Ramos (cell line): ENCODE data around the gene FAM209A.
"Not testable (repeated sequence)": the region's sequence is repeated elsewhere in the genome, so short reads cannot be mapped to it uniquely, and the experiment has no call there.

ENCODE experiments used
- in situ Hi-C: fragments of 300-500 bp; cut with MboI; formaldehyde crosslinking; loops from one replicate; pipeline ENCODE4 v1.14.3; 2022; ENCODE audit warnings: low sequenced_read_pairs; ENCODE audit not compliant: unreplicated experiment

The FAM209A gene, protein sequence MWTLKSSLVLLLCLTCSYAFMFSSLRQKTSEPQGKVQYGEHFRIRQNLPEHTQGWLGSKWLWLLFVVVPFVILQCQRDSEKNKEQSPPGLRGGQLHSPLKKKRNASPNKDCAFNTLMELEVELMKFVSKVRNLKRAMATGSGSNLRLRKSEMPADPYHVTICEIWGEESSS

DNA sequence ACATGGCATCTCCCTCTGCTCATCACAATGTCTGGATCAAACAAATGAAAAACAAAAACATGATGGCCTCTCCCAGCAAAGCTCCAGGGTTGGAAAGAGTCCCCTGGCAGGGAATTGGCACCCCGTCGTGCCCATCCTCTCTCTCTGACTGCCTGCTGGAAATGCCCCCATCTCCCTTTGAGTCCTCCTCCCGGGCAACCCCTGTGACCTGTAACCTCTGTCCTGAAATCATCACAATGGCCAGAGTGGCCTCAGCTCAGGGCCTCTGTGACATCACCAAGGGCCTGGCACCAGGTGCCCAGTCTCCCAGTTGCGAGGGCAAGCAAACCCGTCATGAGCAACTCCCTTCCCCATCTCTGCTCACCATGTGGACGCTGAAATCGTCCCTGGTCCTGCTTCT lies at the start of gene FAM209A:
Gene FAM209A (plus strand): TSS at position 301 of the 400 bp plus-strand sequence. CDS start 65 bp downstream, at position 366.
- in situ Hi-C loops: not testable (repeated sequence)

DNA sequence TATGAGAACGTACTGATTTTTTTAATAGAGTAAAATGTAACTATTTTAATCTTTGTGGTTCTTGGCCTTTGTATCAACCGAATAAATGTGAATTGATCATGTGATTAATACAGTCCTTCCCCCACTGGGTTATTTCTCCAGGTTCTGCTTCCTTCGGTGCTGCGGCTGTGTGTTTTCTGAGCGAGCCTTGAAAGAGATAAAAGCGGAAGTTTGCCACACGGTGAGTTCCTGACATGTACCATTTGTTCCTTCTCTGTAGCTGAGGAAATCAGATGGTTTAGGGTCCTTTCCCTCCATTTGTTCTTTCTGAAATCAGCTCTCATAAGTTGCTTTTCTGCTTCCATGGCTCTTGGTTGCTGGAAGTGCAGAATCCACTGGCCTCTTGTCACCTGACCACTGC lies 40.6 kb upstream of the FAM209A start:
- in situ Hi-C loops: no loop called here

DNA sequence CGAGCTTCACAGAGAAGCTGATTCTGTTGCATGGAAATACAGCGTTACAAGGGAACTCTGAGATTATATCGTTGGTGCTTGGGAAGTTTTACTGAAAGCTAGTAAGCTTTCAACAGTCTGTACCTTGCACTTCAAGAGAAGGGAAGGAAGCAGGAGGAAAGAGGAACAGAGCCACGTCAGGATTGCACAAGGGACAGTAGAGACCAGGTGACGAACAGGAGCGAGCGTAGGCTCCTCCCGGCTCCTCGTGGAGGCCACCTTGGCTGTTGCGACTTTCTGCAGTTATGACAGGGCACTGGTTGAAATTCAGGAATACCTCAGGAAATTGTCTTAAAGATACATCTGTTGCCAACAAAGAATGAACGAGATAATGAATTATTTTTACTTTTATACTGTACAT lies 37.3 kb upstream of the FAM209A start:
- in situ Hi-C loops: no loop called here

DNA sequence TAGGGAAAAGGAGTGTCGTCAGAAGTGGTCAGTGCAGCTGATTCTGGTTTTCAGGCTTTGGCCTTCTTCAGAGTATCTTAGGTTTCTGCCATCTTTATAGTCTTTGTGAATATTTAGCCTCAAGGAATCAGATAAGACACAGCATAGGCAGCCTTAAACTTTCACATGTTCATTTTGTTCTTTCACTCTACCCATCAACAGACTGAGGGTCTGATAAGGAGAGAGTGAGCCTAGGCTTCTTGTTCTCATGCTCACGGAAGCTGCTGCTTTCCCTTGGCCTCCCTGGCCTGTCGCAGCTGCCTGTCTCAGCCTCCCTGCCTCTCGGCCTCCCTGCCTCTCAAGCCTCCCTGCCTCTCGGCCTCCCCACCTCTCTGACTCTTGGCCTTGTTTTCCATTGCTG lies 36.0 kb upstream of the FAM209A start:
- in situ Hi-C loops: no loop called here

DNA sequence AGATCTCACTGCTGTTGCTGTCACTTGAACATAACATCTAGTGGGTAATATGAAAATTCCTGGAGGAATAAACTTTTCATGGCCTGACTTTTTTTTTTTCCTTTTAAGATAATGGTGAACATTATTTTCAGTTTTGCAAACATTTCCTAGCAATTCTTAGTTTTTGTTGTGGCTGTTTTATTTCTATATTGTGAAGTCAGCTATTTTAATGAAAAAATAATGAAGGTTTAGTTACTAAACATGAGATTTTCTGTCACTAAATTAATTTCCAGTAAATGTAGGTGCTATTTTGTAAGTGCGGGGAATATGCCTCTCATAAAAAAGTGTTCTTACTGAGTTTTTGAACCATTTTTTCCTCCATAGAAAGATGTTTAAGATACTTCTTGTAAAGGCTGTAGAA lies 23.4 kb upstream of the FAM209A start:
- in situ Hi-C loops: no loop called here

DNA sequence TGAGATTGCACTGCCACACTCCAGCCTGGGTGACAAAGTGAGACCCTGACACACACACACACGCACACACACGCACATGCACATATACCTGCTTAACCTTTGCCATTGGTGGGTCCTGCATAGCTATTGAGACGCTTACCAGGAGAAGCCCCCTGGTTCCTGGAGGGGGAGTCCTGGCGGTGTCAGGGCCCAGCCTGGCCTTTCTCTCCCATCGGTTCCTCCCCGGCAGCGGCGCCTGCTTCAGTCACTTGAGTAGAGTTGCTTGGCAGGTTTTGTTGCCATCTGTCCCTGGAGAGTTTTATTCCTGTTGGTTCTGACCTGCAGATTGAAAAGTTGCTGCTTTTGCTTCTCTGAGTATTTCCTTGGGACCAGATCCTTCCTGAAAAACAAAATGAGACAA lies 20.6 kb upstream of the FAM209A start:
- in situ Hi-C loops: no loop called here

DNA sequence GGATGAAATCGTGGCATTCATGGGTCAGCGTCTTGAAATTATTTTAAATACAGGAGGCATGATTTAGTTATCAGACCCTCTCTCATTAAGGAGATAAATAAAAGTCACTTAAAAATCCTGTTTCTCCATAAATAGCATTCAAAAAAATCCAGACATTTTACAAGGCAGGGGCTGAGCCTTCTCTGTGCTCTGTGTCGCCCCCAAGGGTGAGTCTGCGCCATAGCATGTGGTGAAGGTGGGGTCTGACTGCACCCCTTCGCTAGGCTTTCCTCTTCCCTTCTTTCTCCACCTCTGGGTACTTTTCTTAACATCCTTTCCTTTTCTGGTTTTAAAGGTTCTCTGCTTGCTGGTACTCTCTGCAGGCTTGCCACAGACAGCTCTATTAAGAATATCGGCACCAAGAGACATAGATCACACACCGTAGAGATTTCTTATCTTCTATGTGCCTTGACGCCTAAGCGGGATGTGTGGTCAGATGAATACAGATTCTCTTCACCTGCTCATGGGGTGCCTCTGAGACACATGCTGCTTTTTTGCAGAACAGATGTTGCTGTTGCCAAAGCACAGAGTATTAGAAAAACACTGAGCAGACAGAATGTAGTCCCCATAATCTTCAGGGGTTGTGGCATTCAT lies 20.1 kb upstream of the FAM209A start:
- in situ Hi-C loops: no loop called here

DNA sequence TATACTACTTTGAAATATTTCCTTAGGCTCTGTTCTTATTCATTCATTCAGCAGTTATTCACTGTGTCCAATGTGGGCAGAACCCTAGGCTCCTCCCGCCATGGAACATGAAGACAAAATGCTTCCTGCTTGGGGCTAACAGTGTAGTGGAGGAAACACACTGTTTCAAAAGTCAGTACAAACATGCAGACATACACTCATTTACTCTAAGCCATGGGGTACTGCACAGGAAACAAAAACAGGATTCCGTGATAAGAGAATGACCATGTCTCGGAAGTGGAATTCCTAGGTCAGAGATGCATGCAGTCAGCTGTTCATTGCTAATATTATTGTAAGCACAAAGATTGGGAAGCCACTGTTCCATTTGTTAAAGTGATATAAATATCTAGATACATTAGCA lies 18.4 kb upstream of the FAM209A start:
- in situ Hi-C loops: no loop called here

DNA sequence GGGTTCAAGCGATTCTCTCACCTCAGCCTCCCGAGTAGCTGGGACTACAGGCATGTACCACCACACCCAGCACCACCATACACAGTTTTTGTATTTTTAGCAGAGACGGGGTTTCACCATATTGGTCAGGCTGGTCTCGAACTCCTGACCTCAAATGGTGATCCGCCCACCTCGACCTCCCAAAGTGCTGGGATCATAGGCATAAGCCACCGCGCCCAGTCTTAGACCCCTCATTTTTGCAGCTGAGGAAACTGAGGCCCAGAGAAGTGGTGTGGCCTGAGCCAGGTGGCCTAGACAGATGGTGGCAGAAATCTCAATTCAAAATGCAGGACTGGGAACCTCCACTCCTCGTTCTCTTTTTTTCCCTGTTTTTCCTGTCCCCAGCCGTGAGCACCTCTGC lies 12.6 kb upstream of the FAM209A start:
- in situ Hi-C loops: no loop called here

DNA sequence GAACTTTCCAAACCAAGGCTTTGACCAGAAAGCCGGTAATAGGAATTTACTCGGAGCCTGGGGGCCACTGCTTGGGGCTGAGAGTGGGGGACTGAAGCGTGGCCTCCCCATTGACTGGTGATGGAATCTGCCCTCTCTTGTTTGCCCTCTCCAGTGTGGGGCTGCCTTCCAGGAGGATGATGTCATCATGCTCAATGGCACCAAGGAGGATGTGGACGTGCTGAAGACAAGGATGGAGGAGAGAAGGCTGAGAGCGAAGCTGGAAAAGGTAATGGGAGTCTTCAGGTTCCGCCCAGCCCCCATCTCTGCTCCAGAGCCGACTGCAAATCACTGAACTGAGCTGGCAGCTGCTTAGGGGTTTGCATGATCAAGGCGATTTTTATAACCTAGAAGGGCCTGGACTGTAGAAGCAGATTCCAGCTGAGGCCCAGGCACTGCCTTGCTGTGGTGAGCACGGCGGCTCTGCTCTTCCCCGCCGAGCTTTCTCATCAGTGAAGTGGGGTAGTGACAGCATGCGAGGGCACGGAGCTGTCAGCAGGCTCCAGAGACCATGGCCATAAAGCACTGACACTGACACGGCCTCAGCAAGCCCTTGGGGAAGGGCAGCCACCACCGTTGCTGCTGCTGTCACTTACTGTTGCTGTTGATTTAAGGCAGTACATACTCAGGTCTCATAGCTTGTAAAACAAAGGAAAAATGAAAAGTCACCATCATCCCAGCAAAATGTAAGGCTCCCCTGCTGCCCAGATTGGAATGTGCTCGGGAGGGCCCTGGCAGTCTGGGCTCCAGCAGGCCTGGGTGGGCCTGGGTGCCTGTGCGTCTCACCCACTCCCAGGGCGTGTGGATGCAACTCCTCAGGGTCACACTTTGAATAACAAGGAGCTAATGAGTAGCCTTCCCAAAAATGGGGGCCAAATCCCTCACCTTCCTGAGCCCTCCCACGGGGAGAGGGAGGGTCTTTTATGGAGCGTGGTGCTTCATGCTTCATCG lies 11.1 kb upstream of the FAM209A start:
- in situ Hi-C loops: no loop called here

DNA sequence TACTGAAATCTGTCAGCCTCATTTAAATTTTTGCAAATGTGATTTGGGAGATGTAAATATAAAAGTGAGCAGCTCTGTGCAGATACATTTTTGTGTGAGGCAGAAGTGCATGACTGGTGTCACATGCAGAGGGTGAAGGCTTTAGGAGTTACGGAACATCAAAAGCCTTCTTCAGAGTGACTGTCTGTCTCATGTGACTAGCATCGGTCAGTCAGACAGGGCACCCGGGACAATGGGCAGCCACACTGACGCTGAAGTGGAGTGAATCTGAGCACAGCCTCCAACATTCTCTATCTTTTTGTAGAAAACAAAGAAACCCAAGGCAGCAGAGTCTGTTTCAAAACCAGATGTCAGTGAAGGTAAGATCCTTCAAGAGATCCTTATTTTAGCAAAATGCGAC lies 7.9 kb upstream of the FAM209A start:
- in situ Hi-C loops: no loop called here

DNA sequence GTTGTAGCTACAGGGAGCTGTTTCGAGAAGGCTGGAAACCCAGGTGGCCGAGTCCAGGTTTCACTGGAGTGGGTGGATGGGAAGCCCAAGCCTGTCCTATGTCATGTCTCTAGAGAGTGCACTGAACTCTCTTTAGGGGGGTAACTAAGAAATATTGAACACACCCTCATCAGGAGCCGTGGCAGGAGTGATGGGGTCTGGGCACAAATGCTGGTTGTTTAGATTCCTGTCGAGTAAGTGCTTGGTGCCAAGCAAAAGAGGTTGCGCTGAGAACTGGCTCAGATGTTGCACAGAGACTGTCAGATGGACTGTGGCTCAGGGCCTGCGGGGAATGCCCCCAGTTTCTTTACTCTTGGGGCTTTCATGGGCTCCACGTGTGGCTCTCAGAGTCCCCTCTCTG lies 7.3 kb upstream of the FAM209A start:
- in situ Hi-C loops: no loop called here

DNA sequence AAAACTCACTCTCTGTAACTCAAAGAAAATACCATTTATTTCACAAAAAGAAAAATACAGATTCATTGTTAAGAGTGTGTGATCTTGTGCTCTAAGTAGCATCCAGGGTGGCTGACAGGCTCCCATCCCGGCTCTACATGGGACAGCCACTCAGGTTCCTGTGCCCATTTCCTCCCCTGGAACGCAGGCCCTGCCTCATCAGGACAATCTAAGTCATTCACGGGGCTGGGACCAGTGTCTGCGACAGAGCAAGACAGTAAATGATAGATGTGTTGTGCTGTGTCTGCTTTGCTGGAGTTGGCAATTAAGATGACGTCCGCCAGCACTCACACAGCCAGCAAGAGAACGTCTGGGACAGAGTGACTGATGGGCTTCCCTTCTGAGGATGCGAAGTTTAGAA lies 6.9 kb upstream of the FAM209A start:
- in situ Hi-C loops: no loop called here

DNA sequence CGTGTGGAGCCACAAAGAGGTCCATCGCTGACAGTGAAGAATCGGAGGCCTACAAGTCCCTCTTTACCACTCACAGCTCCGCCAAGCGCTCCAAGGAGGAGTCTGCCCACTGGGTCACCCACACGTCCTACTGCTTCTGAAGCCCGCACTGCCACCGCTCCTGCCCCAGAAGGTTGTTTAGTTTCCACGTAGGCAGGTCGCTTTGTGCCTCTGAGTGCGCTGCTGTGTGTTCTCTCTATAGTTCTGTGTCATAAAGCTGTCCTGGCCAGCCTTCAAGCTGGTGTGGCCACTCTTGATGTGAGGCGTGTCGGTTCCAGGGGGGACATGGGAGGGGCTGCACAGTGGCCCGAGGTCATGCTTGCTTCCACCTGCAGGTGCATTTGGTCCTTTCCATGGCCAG lies 6.4 kb upstream of the FAM209A start:
- in situ Hi-C loops: no loop called here

DNA sequence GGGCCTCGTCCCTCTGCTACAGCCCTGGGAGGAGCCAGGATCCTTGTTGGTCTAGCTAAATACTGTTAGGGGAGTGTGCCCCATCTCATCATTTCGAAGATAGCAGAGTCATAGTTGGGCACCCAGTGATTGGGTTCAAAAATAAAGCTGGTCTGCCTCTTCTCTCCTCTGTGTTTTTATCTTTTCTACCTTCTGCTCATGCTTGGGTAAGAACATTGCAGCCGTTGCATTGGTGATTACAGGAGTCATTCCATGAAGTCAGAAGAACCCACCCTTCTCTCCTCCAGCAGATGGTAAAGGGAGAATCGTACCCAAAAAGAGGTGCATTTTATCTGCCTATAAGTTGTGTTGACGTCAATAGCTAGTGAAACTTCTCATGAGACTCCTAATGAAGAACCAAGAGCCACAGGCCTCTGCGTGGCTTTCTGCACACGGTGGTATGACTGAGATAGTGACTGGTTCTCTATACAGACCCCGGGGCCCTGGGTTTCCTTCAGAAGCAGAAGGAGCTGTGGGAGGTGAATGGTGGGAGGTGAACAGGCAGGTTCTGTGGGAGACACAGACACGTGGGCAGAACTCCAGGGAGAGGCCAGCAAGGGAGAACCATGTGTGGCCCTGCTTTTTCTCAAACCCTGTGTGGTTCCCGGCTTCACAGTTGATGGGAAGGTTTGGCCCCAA lies 5.7 kb upstream of the FAM209A start:
- in situ Hi-C loops: no loop called here

DNA sequence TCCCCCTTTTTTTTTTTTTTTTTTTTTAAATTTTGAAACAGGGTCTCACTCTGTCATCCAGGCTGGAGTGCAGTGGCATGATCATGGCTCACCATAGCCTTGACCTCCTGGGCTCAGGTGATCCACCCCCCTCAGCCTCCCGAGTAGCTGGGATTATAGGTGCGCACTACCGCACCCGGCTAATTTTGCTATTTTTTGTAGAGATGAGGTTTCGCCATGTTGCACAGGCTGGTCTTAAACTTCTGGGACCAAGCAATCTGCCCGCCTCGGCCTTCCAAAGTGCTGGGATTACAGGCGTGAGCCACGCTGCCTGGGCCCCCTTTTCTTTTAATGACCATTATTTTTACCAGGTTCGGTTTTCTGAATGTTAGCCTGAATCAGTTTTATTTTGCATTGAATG lies 5.0 kb upstream of the FAM209A start:
- in situ Hi-C loops: no loop called here

DNA sequence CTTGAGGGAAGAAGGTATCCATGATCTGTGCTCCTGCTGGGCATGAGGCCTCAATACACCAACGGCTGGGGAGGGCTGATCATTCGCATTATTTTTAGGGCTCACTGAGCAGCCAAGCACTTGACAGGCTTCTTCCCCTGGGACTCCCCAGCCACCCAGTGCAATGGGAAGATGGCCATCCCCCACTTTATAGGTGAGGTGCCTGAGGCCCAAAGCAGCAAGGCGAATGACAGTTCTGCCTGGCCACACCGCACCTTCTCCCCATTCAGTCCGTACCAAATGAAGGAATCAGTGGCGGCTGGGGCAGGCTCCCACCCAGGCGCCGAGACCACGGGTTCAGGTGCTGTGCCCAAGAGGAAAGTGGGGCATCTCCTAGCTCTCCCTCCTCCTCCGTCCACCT lies 4.4 kb upstream of the FAM209A start:
- in situ Hi-C loops: no loop called here

DNA sequence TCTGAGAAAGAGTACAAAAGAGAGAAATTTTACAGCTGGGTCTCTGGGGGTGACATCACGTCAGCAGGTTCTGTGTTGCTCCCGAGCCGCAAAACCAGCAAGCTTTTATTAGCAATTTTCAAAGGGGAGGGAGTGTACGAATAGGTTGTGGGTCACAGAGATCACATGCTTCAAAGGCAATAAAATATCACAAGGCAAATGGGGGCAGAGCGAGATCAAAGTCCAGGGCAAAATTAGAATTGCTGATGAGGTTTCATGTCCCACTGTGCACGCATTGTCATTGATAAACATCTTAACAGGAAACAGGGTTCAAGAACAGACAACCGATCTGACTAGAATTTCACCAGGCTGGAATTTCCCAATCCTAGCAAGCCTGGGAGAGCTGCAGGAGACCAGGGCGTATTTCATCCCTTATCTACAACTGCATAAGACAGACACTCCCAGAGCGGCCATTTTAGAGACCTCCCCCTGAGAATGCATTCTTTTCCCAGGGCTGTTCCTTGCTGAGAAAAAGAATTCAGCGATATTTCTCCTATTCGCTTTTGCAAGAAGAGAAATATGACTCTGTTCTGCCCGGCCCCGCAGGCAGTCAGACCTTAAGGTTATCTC lies 3.7 kb upstream of the FAM209A start:
- in situ Hi-C loops: not testable (repeated sequence)

DNA sequence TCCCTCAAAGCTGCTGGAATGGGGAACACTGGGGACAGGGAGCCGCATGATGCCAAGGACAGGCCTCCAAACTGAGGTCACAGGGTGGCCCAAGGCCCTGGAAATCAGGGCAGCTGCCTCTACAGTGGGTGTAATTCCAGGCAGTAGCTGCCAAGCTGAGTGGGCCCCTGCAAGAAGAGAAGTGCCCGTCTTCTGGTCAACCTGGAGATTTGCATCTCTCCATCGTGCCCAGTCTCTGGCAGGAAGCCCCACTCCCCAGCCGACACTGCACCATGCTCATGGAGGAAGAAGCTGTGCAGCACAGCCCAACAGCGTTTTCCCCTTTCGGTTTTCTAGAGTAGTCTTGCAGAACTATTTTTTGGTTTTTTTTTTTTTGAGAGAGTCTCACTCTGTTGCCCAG lies 2.2 kb upstream of the FAM209A start:
- in situ Hi-C loops: no loop called here

DNA sequence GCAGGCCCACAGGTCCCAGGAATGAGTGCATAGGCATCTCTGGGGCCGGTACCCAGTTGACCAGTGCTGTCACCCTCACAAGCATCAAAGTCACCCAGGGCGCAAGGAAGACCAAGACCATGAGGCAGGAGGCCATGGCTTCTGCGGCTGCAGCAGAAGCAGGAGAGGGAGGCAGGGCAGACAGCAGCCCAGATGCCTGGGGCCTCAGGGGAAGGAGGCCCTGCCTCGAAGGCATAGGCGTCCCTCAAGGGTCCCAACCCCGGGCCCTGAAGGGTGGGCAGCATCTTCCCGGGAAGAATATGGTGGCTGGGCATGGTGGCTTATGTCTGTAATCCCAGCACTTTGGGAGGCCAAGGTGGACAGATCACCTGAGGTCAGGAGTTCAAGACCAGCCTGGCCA lies 3.0 kb downstream of the FAM209A start:
- in situ Hi-C loops: no loop called here
